ENCODE measurements around the gene MPP3. TPM values are rescaled to one million over a fixed set of nuclear protein-coding genes. Genes with fewer than 3 reads are reported as not detected.

The MPP3 gene
- total and polyA plus RNA-seq, 4 donors, result 9.9 to 38.7 (median 24.6) TPM

- WGBS, 2 donors, result 54 to 82% methylated on average over 8 of the region's 8 CpGs
- DNase-seq, result no peak
These were observed 1.3 kb downstream of the MPP3 start for GRCh38 chr17:43831633-43832032.

DNA sequence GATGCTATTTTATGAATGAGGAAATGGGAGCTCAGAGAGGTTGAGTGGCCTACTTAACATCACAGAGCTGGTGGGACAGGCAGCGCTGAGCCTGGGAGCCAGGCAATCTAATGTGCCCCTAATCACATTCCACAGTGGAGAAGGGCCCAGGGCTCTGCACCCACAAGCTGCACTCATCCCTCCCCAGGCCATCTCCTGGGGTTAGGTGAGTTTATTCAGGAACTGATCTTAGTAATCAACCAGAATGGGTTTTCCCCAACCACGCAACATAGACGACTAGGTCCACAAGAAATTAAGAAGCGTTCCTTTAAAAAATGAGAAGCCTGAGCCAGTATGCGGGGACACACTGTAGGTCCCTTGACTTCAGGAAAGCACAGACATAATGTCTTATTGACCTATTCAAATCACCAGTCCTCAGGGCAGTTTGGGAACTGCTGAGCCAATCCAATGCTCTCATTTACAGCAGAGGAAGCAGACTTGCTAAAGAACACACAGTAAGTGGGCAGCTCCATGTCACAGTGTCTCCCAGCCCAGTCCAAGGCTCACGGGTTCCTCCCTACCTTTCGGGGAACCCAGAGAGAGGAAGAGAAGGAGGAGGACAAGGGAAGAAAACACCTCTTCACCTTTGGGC lies 2.3 kb downstream of the MPP3 start:
- H3K36me3 ChIP-seq (ENCODE audit: control insufficient read depth in 4 of 4, insufficient read depth in 4 of 4, low read length in 4 of 4), result peaks cover 0 to 18% (median 3%) of the 10 kb centered on the region in 4 donors
- no peak overlapping the region for H3K4me3 ChIP-seq
- H3K9ac ChIP-seq (ENCODE audit: insufficient read depth in 1 of 2, low read length in 2 of 2), result no peak overlapping the region
- peaks cover 0 to 16% (median 4%) of the 10 kb centered on the region in 5 donors for H3K4me1 ChIP-seq (ENCODE audit: control insufficient read depth in 5 of 5, insufficient read depth in 5 of 5, low read length in 5 of 5)
- no peaks in the 10 kb centered on the region for H3K9me3 ChIP-seq (ENCODE audit: control insufficient read depth in 4 of 4, insufficient read depth in 3 of 4, low read length in 3 of 4)
- 78 to 87% methylated on average over 7 of the region's 7 CpGs for WGBS, 2 donors
- H3K27ac ChIP-seq (ENCODE audit: low read depth in 1 of 2, low read length in 1 of 2), result peak overlapping the region in 1 of 2 donors; percentile 87
- TF ChIP-seq, protein P1, sequence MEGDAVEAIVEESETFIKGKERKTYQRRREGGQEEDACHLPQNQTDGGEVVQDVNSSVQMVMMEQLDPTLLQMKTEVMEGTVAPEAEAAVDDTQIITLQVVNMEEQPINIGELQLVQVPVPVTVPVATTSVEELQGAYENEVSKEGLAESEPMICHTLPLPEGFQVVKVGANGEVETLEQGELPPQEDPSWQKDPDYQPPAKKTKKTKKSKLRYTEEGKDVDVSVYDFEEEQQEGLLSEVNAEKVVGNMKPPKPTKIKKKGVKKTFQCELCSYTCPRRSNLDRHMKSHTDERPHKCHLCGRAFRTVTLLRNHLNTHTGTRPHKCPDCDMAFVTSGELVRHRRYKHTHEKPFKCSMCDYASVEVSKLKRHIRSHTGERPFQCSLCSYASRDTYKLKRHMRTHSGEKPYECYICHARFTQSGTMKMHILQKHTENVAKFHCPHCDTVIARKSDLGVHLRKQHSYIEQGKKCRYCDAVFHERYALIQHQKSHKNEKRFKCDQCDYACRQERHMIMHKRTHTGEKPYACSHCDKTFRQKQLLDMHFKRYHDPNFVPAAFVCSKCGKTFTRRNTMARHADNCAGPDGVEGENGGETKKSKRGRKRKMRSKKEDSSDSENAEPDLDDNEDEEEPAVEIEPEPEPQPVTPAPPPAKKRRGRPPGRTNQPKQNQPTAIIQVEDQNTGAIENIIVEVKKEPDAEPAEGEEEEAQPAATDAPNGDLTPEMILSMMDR (IDR thresholded peaks at IDR 0.05; ENCODE audit: control extremely low read depth, extremely low read depth), result no peak
- DNase-seq, result no peak
- H3K27me3 ChIP-seq (ENCODE audit: control insufficient read depth in 3 of 3, insufficient read depth in 3 of 3, low read length in 2 of 3), result no peaks in the 10 kb centered on the region
- ATAC-seq (ENCODE audit: insufficient read depth, low FRiP score), result no peak

More at GRCh38 chr17:43831633-43832032, 1.3 kb downstream of the MPP3 start:
- TF ChIP-seq, protein P1 (IDR thresholded peaks at IDR 0.05; ENCODE audit: control extremely low read depth, extremely low read depth), result no peak
- Histone ChIP-seq H3K9ac (ENCODE audit: insufficient read depth in 1 of 2, low read length in 2 of 2) (no peak overlapping the region), H3K4me1 (ENCODE audit: control insufficient read depth in 5 of 5, insufficient read depth in 5 of 5, low read length in 5 of 5) (peaks cover 0 to 16% (median 4%) of the 10 kb centered on the region in 5 donors), H3K4me3 (no peak overlapping the region), H3K27ac (ENCODE audit: low read depth in 1 of 2, low read length in 1 of 2) (peak overlapping the region; percentile 4 to 87), H3K9me3 (ENCODE audit: control insufficient read depth in 4 of 4, insufficient read depth in 3 of 4, low read length in 3 of 4) (no peaks in the 10 kb centered on the region), H3K36me3 (ENCODE audit: control insufficient read depth in 4 of 4, insufficient read depth in 4 of 4, low read length in 4 of 4) (peaks cover 0 to 12% (median 3%) of the 10 kb centered on the region in 4 donors), H3K27me3 (ENCODE audit: control insufficient read depth in 3 of 3, insufficient read depth in 3 of 3, low read length in 2 of 3) (no peaks in the 10 kb centered on the region)
- ATAC-seq (ENCODE audit: insufficient read depth, low FRiP score), result no peak

DNA sequence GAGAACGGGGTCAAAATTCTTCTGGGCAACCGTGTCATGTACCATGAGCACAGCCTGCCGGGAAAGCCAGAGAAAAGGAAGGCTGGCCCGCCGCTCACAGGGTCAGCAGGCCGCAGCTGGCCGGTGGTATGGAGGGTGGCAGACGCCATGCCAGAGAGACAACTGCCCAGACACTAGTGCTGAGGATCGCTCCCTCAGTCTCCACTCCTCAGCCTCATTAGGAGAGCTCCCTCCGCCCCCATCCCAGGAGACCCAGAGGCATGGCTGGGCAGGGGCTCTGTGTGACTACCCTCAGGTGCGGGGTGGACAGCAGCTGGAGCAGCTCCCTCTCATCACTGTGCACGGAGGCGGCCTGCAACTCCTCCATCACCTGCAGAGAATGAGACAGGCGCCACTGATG lies 3.2 kb downstream of the MPP3 start:
- TF ChIP-seq, protein P1 (IDR thresholded peaks at IDR 0.05; ENCODE audit: control extremely low read depth, extremely low read depth), result no peak
- peaks cover 0 to 22% (median 6%) of the 10 kb centered on the region in 4 donors for H3K36me3 ChIP-seq (ENCODE audit: control insufficient read depth in 4 of 4, insufficient read depth in 4 of 4, low read length in 4 of 4)
- WGBS, 2 donors, result 96 to 97% methylated on average over 14 of the region's 14 CpGs
- H3K4me3 ChIP-seq, result no peak overlapping the region
- H3K27ac ChIP-seq (ENCODE audit: low read depth in 1 of 2, low read length in 1 of 2), result no peak overlapping the region
- DNase-seq (no peak), ATAC-seq (ENCODE audit: insufficient read depth, low FRiP score) (no peak)
- no peak overlapping the region for H3K9ac ChIP-seq (ENCODE audit: insufficient read depth in 1 of 2, low read length in 2 of 2)
- H3K4me1 ChIP-seq (ENCODE audit: control insufficient read depth in 5 of 5, insufficient read depth in 5 of 5, low read length in 5 of 5), result peaks cover 0 to 16% (median 6%) of the 10 kb centered on the region in 5 donors
- no peaks in the 10 kb centered on the region for H3K9me3 ChIP-seq (ENCODE audit: control insufficient read depth in 4 of 4, insufficient read depth in 3 of 4, low read length in 3 of 4)
- no peaks in the 10 kb centered on the region for H3K27me3 ChIP-seq (ENCODE audit: control insufficient read depth in 3 of 3, insufficient read depth in 3 of 3, low read length in 2 of 3)

Data from lung (tissue), 12 donors.